Tibial nerve (tissue), 4 donors: Measurements from ENCODE around the gene KIZ. TPM values are rescaled to one million over a fixed set of nuclear protein-coding genes. Genes with fewer than 3 reads are reported as not detected.

Experiments used
- DNase-seq, 2 donors: peaks; one replicate each; pipeline ENCODE4 v3.0.0-alpha.2; 2019; ENCODE audit warnings: low spot score in 2 of 2
- H3K27ac ChIP-seq, 4 donors: fragments of 200-600 bp; sonication (generic) in 3 of 4; one replicate each; pipeline ENCODE4 v1.5.1; 2017 to 2019; ENCODE audit warnings: mild to moderate bottlenecking in 1 of 4
- H3K27me3 ChIP-seq, 2 donors: fragments of 200-600 bp; sonication (generic) in 1 of 2; one replicate each; pipeline versions ENCODE4 v1.5.1 to v1.6.0; 2017 to 2019
- H3K36me3 ChIP-seq, 3 donors: fragments of 200-600 bp; sonication (generic); one replicate each; pipeline ENCODE4 v1.5.1; 2018 to 2019
- H3K4me1 ChIP-seq, 4 donors: fragments of 200-600 bp; sonication (generic) in 3 of 4; one replicate each; pipeline ENCODE4 v1.5.1; 2017 to 2019
- H3K4me3 ChIP-seq, 4 donors: fragments of 200-600 bp; sonication (generic) in 3 of 4; one replicate each; pipeline ENCODE4 v1.5.1; 2017 to 2019; ENCODE audit warnings: mild to moderate bottlenecking in 1 of 4, moderate library complexity in 1 of 4
- H3K9me3 ChIP-seq, 4 donors: fragments of 200-600 bp; sonication (generic) in 3 of 4; one replicate each; pipeline ENCODE4 v1.5.1; 2017 to 2019
- EP300 ChIP-seq, 2 donors: sonication (generic); formaldehyde crosslinking; IDR thresholded peaks; one replicate each; pipeline ENCODE4 v1.6.1; 2017; ENCODE audit warnings: antibody characterized with exemption in 2 of 2, mild to moderate bottlenecking in 1 of 2
- POLR2A ChIP-seq, 2 donors: fragments of 450-650 bp; IDR thresholded peaks; one replicate each; pipeline ENCODE4 v1.6.1; 2017; ENCODE audit warnings: antibody characterized with exemption in 2 of 2, mild to moderate bottlenecking in 2 of 2, moderate library complexity in 2 of 2
- WGBS, 2 donors: methylation state at CpG; one replicate each; pipeline ENCODE4 v1.1.5; 2018; 5-methylcytosine and 5-hydroxymethylcytosine counted together
- total RNA-seq, 4 donors: library from RNA; depleted of rRNA; stranded (reverse); fragments of >200 nt; gene quantifications; one replicate each; pipeline ENCODE4 v1.1.0, GENCODE V29; 2016
- TF ChIP-seq, protein P1 (sequence below), 5 experiments: fragments of 200-600 bp in 3 of 5; fragments of 450-650 bp in 2 of 5; sonication (generic) in 3 of 5; IDR thresholded peaks; one replicate each; pipeline ENCODE4 v1.5.1; 2016 to 2019; ENCODE audit warnings: antibody characterized with exemption in 5 of 5, mild to moderate bottlenecking in 3 of 5, moderate library complexity in 2 of 5

The KIZ gene
- total RNA-seq, 4 donors from 2014 or later: 19.8 to 58.6 (median 54.9) TPM

- no peak for DNase-seq
- peaks cover 0 to 5% (median 0%) of the 10 kb centered on the region in 4 donors for H3K4me1 ChIP-seq
- H3K4me3 ChIP-seq: no peak overlapping the region
- peaks cover 0 to 14% (median 0%) of the 10 kb centered on the region in 3 donors for H3K36me3 ChIP-seq
- H3K9me3 ChIP-seq: peaks cover 0 to 12% (median 3%) of the 10 kb centered on the region in 4 donors
- TF ChIP-seq, protein P1, sequence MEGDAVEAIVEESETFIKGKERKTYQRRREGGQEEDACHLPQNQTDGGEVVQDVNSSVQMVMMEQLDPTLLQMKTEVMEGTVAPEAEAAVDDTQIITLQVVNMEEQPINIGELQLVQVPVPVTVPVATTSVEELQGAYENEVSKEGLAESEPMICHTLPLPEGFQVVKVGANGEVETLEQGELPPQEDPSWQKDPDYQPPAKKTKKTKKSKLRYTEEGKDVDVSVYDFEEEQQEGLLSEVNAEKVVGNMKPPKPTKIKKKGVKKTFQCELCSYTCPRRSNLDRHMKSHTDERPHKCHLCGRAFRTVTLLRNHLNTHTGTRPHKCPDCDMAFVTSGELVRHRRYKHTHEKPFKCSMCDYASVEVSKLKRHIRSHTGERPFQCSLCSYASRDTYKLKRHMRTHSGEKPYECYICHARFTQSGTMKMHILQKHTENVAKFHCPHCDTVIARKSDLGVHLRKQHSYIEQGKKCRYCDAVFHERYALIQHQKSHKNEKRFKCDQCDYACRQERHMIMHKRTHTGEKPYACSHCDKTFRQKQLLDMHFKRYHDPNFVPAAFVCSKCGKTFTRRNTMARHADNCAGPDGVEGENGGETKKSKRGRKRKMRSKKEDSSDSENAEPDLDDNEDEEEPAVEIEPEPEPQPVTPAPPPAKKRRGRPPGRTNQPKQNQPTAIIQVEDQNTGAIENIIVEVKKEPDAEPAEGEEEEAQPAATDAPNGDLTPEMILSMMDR (IDR thresholded peaks at IDR 0.05): no peak
- TF ChIP-seq POLR2A (IDR thresholded peaks at IDR 0.05) (no peak), EP300 (IDR thresholded peaks at IDR 0.05) (no peak)
- no peaks in the 10 kb centered on the region for H3K27me3 ChIP-seq
- H3K27ac ChIP-seq: no peak overlapping the region
Measured at GRCh38 chr20:21175433-21175832, 49.6 kb downstream of the KIZ start.

GRCh38 chr20:21177767-21178166 lies 51.9 kb downstream of the KIZ start:
- Histone ChIP-seq H3K4me1 (peaks cover 0 to 9% (median under 1%) of the 10 kb centered on the region in 4 donors), H3K36me3 (no peaks in the 10 kb centered on the region), H3K9me3 (peaks cover 0 to 12% (median 3%) of the 10 kb centered on the region in 4 donors), H3K27ac (no peak overlapping the region), H3K4me3 (no peak overlapping the region), H3K27me3 (no peaks in the 10 kb centered on the region)
- 95% methylated on average over 2 of the region's 2 CpGs for WGBS, 2 donors
- no peak for DNase-seq
- TF ChIP-seq, protein P1 (IDR thresholded peaks at IDR 0.05): no peak
- TF ChIP-seq POLR2A (IDR thresholded peaks at IDR 0.05) (no peak), EP300 (IDR thresholded peaks at IDR 0.05) (no peak)

GRCh38 chr20:21179757-21180156 lies 53.9 kb downstream of the KIZ start:
- Histone ChIP-seq H3K27ac (peak overlapping the region in 2 of 4 donors; percentile 20 to 55), H3K36me3 (no peaks in the 10 kb centered on the region), H3K27me3 (no peaks in the 10 kb centered on the region), H3K4me3 (no peak overlapping the region), H3K9me3 (peaks cover 0 to 12% (median 3%) of the 10 kb centered on the region in 4 donors), H3K4me1 (peaks cover 0 to 9% (median 5%) of the 10 kb centered on the region in 4 donors)
- 44 to 46% methylated on average over 2 of the region's 2 CpGs for WGBS, 2 donors
- DNase-seq: no peak
- TF ChIP-seq EP300 (IDR thresholded peaks at IDR 0.05) (no peak), POLR2A (IDR thresholded peaks at IDR 0.05) (no peak)
- TF ChIP-seq, protein P1 (IDR thresholded peaks at IDR 0.05): no peak

DNA sequence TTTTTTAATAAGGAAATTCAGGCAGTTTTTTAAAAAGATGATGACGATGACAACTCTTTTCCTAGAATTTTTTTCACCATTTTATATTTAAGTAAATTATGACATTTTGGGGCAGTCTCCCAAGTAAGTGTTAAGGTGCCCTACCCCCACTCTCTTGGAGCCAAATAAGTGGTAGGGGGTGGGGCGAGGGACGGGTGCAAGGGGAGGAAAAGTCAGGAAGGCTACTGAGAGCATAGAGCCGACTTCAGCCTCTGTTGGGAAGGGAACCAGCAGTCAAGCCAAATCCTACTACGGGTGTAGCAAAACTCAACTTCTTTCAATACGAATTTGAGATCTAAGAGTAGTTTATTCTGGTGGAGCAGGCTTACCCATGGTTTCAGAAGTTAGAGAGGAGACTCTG lies 54.4 kb downstream of the KIZ start:
- no peak overlapping the region for H3K4me3 ChIP-seq
- no peaks in the 10 kb centered on the region for H3K27me3 ChIP-seq
- WGBS, 2 donors: 69 to 70% methylated on average over 6 of the region's 6 CpGs
- H3K4me1 ChIP-seq: peaks cover 0 to 9% (median 5%) of the 10 kb centered on the region in 4 donors
- H3K27ac ChIP-seq: peak overlapping the region in 2 of 4 donors; percentile 5 to 55
- TF ChIP-seq EP300 (IDR thresholded peaks at IDR 0.05): no peak
- TF ChIP-seq POLR2A (IDR thresholded peaks at IDR 0.05): no peak
- TF ChIP-seq, protein P1 (IDR thresholded peaks at IDR 0.05): no peak
- peaks cover 0 to under 1% (median 0%) of the 10 kb centered on the region in 3 donors for H3K36me3 ChIP-seq
- no peak for DNase-seq
- peaks cover 0 to 12% (median 3%) of the 10 kb centered on the region in 4 donors for H3K9me3 ChIP-seq

DNA sequence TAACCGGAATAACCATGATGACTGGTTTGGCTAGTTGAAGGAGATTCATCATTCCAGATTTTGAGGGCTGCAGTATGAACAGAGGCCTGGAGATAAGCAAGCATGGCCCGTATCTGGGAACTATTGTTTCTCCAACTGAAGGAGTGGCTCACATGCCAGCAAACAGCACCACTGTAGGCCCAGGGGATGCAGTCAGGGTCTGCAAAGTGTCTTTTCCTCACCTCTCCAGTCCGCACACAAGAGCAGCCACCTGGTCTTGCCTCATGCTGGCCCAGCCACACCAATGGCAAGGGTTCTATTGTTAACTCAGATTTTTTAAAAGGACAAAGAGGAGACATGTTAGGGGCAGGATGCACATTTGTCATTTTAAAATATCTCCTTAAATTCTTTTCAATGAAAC lies 55.1 kb downstream of the KIZ start:
- H3K4me1 ChIP-seq: peaks cover 0 to 9% (median 5%) of the 10 kb centered on the region in 4 donors
- H3K4me3 ChIP-seq: no peak overlapping the region
- TF ChIP-seq, protein P1 (IDR thresholded peaks at IDR 0.05): no peak
- TF ChIP-seq EP300 (IDR thresholded peaks at IDR 0.05) (no peak), POLR2A (IDR thresholded peaks at IDR 0.05) (no peak)
- peak overlapping the region in 2 of 4 donors; percentile 5 to 55 for H3K27ac ChIP-seq
- H3K9me3 ChIP-seq: peaks cover 0 to 12% (median 3%) of the 10 kb centered on the region in 4 donors
- 82 to 93% methylated on average over 3 of the region's 3 CpGs for WGBS, 2 donors
- H3K36me3 ChIP-seq: peaks cover 0 to 7% (median 0%) of the 10 kb centered on the region in 3 donors
- no peak for DNase-seq
- no peaks in the 10 kb centered on the region for H3K27me3 ChIP-seq
